Sigmoid colon (tissue), 7 donors: ENCODE data around the gene SLC35F6. TPM values are rescaled to one million over a fixed set of nuclear protein-coding genes. Genes with fewer than 3 reads are reported as not detected.

ENCODE experiments used
- DNase-seq: peaks from one replicate; pipeline ENCODE4 v3.0.0-alpha.2; 2019
- H3K27ac ChIP-seq, 4 donors: fragments of 200-600 bp; sonication (generic); one replicate each; pipeline ENCODE4 v1.5.1; 2016 to 2019; ENCODE audit warnings: mild to moderate bottlenecking in 1 of 4
- H3K27me3 ChIP-seq, 3 donors: fragments of 200-600 bp; sonication (generic); one replicate each; pipeline ENCODE4 v1.5.1; 2019; ENCODE audit warnings: mild to moderate bottlenecking in 1 of 3
- H3K36me3 ChIP-seq, 4 donors: fragments of 200-600 bp; sonication (generic); one replicate each; pipeline ENCODE4 v1.5.1; 2016 to 2019
- H3K4me1 ChIP-seq, 4 donors: fragments of 200-600 bp; sonication (generic); one replicate each; pipeline ENCODE4 v1.5.1; 2017 to 2019
- H3K4me3 ChIP-seq, 4 donors: fragments of 200-600 bp; sonication (generic); one replicate each; pipeline ENCODE4 v1.5.1; 2017 to 2019; ENCODE audit warnings: mild to moderate bottlenecking in 2 of 4, moderate library complexity in 1 of 4
- H3K9me3 ChIP-seq, 4 donors: fragments of 200-600 bp in 3 of 4; sonication (generic) in 3 of 4; one replicate each; pipeline versions ENCODE4 v1.5.1 to v1.6.1; 2013 to 2019
- CTCF ChIP-seq, 4 experiments: fragments of 450-650 bp in 3 of 4; fragments of 200-600 bp in 1 of 4; IDR thresholded peaks; one replicate each; pipeline ENCODE4 v1.5.1; 2016 to 2019; ENCODE audit warnings: antibody characterized with exemption in 4 of 4, mild to moderate bottlenecking in 3 of 4, moderate library complexity in 2 of 4
- EP300 ChIP-seq, 4 donors: sonication (generic); formaldehyde crosslinking; IDR thresholded peaks; one replicate each; pipeline ENCODE4 v1.6.1; 2017; ENCODE audit warnings: antibody characterized with exemption in 4 of 4
- POLR2A ChIP-seq, 2 donors: fragments of 450-650 bp; IDR thresholded peaks; one replicate each; pipeline ENCODE4 v1.6.1; 2016; ENCODE audit warnings: antibody characterized with exemption in 2 of 2, mild to moderate bottlenecking in 2 of 2, moderate library complexity in 2 of 2
- POLR2AphosphoS5 ChIP-seq, 4 donors: sonication (generic); formaldehyde crosslinking; IDR thresholded peaks; one replicate each; pipeline ENCODE4 v1.6.1; 2017; ENCODE audit warnings: antibody characterized with exemption in 4 of 4
- WGBS, 2 donors: extraction: QIAGEN DNeasy Blood & Tissue Kit; methylation state at CpG; one replicate each; pipeline ENCODE4 v1.1.7; 2013; 5-methylcytosine and 5-hydroxymethylcytosine counted together
- intact Hi-C: fragments of 100-400 bp; cut with DNase I; formaldehyde crosslinking; loops from one replicate; pipeline ENCODE4 v1.15.1; 2023
- polyA plus RNA-seq, 3 donors: library from polyadenylated mRNA; stranded (reverse); fragments of 200-250 nt; gene quantifications; one replicate each; pipeline ENCODE4 v1.2.3, GENCODE V29; 2013
- total RNA-seq, 4 donors: library from RNA; depleted of rRNA; stranded (reverse); fragments of >200 nt; gene quantifications; one replicate each; pipeline ENCODE4 v1.1.0, GENCODE V29; 2016
- donor health status: healthy with polysubstance abuse.
- donor health status: Bipolar disorder and iron deficiency.
- donor health status: healthy.

SLC35F6 gene
- total and polyA plus RNA-seq, 7 donors: 4.2 to 27.4 (median 23.1) TPM

GRCh38 chr2:26780203-26780760, 16.2 kb downstream of the SLC35F6 start:
- DNase-seq: no peak
- Histone ChIP-seq H3K9me3 (no peaks in the 10 kb centered on the region), H3K4me1 (peaks cover 0 to 3% (median 2%) of the 10 kb centered on the region in 4 donors), H3K27me3 (no peaks in the 10 kb centered on the region), H3K36me3 (peaks cover 7 to 64% (median 33%) of the 10 kb centered on the region in 4 donors), H3K27ac (peak overlapping the region in 1 of 4 donors; percentile 20), H3K4me3 (no peak overlapping the region)
- intact Hi-C loops: loop anchor here (10.0 kb wide), 1 partner anchor 255 kb away; the partner anchor contains the start of gene TMEM214
- TF ChIP-seq CTCF (IDR thresholded peaks at IDR 0.05): no peak
- TF ChIP-seq POLR2A (IDR thresholded peaks at IDR 0.05): no peak
- no peak for TF ChIP-seq POLR2AphosphoS5 (IDR thresholded peaks at IDR 0.05)
- 92 to 96% methylated on average over 4 of the region's 4 CpGs for WGBS, 2 donors

DNA sequence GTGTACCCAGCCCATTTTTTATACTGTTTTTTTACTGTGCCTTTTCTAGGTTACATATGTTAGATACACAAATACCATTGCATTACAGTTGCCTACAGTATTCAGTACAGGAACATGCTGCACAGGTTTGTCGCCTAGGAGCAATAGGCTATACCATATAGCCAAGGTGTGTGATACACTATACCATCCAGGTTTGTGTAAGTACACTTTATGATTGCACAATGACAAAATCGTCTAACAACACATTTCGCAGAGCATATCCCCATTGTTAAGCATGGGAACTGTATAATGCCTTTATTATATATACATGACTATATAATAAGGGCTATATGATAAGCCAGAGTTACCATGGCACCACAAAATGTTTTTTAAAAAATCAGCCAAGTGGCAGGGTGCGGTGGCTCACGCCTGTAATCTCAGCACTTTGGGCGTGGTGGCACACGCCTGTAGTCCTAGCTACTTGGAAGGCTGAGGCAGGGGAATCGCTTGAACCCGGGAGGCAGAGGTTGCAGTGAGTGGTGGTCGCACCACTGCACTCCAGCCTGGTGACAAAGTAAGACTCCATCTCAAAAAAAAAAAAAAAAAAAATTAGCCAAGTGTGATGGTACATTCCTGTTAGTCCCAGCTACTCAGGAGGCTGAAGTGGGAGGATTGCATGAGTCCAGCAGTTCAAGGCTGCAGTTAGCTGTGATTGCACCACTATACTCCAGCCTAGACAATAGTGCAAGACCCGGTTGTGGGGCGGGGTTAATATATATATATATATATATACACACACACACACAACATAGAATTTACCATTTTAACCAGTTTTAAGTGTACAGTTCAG, 19.0 kb downstream of the SLC35F6 start:
- peaks cover 0 to 15% (median 11%) of the 10 kb centered on the region in 4 donors for H3K4me1 ChIP-seq
- peaks cover 0 to 12% (median 3%) of the 10 kb centered on the region in 3 donors for H3K27me3 ChIP-seq
- DNase-seq: no peak
- no peak overlapping the region for H3K27ac ChIP-seq
- no peak overlapping the region for H3K4me3 ChIP-seq
- peaks cover 0 to 36% (median 10%) of the 10 kb centered on the region in 4 donors for H3K36me3 ChIP-seq
- WGBS, 2 donors: 23 to 75% methylated on average over 12 of the region's 12 CpGs
- H3K9me3 ChIP-seq: no peaks in the 10 kb centered on the region
- intact Hi-C loops: loop anchor here (10.0 kb wide), 1 partner anchor 252 kb away; the partner anchor contains the start of gene TMEM214
- no peak for TF ChIP-seq POLR2AphosphoS5 (IDR thresholded peaks at IDR 0.05)
- TF ChIP-seq EP300 (IDR thresholded peaks at IDR 0.05): no peak
- no peak for TF ChIP-seq POLR2A (IDR thresholded peaks at IDR 0.05)
- TF ChIP-seq CTCF (IDR thresholded peaks at IDR 0.05): no peak

GRCh38 chr2:26784570-26785234, 20.6 kb downstream of the SLC35F6 start:
- intact Hi-C loops: loop anchor here (2.0 to 10.0 kb wide), 2 partner anchors 20 to 250 kb away; partner anchors contain the start of genes SLC35F6 and TMEM214
- Histone ChIP-seq H3K36me3 (peaks cover 0 to 20% (median 1%) of the 10 kb centered on the region in 4 donors), H3K27ac (no peak overlapping the region), H3K9me3 (no peaks in the 10 kb centered on the region), H3K4me1 (peaks cover 0 to 15% (median 11%) of the 10 kb centered on the region in 4 donors), H3K4me3 (peak overlapping the region in 2 of 4 donors; percentile 73 to 80), H3K27me3 (peaks cover 0 to 23% (median 9%) of the 10 kb centered on the region in 3 donors)
- WGBS, 2 donors: 95 to 96% methylated on average over 19 of the region's 19 CpGs
- TF ChIP-seq POLR2A (IDR thresholded peaks at IDR 0.05): no peak
- no peak for TF ChIP-seq EP300 (IDR thresholded peaks at IDR 0.05)
- TF ChIP-seq CTCF (IDR thresholded peaks at IDR 0.05): no peak
- TF ChIP-seq POLR2AphosphoS5 (IDR thresholded peaks at IDR 0.05): no peak
- DNase-seq: no peak

- intact Hi-C loops: loop anchor here (2.0 to 10.0 kb wide), 2 partner anchors 21 to 249 kb away; partner anchors contain the start of genes SLC35F6 and TMEM214
- peaks cover 0 to 11% (median 0%) of the 10 kb centered on the region in 4 donors for H3K36me3 ChIP-seq
- no peak for TF ChIP-seq EP300 (IDR thresholded peaks at IDR 0.05)
- peak; percentile 47 to 79 (median 68) for TF ChIP-seq POLR2AphosphoS5 (IDR thresholded peaks at IDR 0.05)
- peak in 2 of 4 experiments; percentile 16 to 18 for TF ChIP-seq CTCF (IDR thresholded peaks at IDR 0.05)
- TF ChIP-seq POLR2A (IDR thresholded peaks at IDR 0.05): no peak
- H3K9me3 ChIP-seq: no peaks in the 10 kb centered on the region
- peak within 1 kb of the TSS in 3 of 4 donors; percentile 56 to 66 (median 61) for H3K27ac ChIP-seq
- peak within 1 kb of the TSS; percentile 37 to 80 (median 68) for H3K4me3 ChIP-seq
- H3K27me3 ChIP-seq: peaks cover 0 to 28% (median 11%) of the 10 kb centered on the region in 3 donors
- 1 to 2% methylated on average over 55 of the region's 55 CpGs for WGBS, 2 donors
- peak; percentile 99 for DNase-seq
- H3K4me1 ChIP-seq: peaks cover 0 to 15% (median 11%) of the 10 kb centered on the region in 4 donors
Observed at GRCh38 chr2:26785431-26786206, 21.5 kb downstream of the SLC35F6 start, which contains the start of gene CENPA. TSS of gene CENPA (plus strand) at chr2:26786056. CDS start at chr2:26786197, 141 bp downstream.
